HepG2 (cell line): Measurements from ENCODE around the gene SELENOH. TPM values are rescaled to one million over a fixed set of nuclear protein-coding genes. Genes with fewer than 3 reads are reported as not detected.
A peak's percentile ranks its signal among the peaks of the same experiment; 100 is the strongest.

ENCODE experiments used
- ATAC-seq: fragments of 200-7000 bp; cut with Tn5 transposase; 3 replicates; pipeline ENCODE4 v1.9.1; 2020; ENCODE audit warnings: mild to moderate bottlenecking, moderate library complexity
- BruUV-seq: library from RNA; stranded (reverse); fragments of 400-500 nt; replicated peaks from 2 replicates; lab custom pipeline; 2021; lab: Mats Ljungman, UMichigan
- CTCF ChIA-PET: fragments of 300-600 bp; formaldehyde crosslinking; extraction: SDS; loops from one replicate; lab custom pipeline; 2021; ENCODE audit warnings: low total read pairs, inconsistent platforms, low intra/inter-chr PET ratio; lab: Yijun Ruan, JAX
- POLR2A ChIA-PET: fragments of 350-600 bp; sonication (Branson Sonifier 250); formaldehyde crosslinking; loops from one replicate; lab custom pipeline; 2020; ENCODE audit warnings: antibody characterized with exemption, inconsistent platforms; lab: Yijun Ruan, JAX
- DNase-seq: peaks from one replicate; pipeline ENCODE4 v3.0.0-alpha.2; 2015; ENCODE audit warnings: low spot score
- FAIRE-seq: peaks from 3 replicates; lab custom pipeline; 2011; peaks lifted over from hg19 to GRCh38; lab: Jason Lieb, UNC
- H2AFZ ChIP-seq: one replicate; pipeline ENCODE4 v1.6.1; 2011; ENCODE audit warnings: low read length, inconsistent platforms
- H3K27ac ChIP-seq: fragments of 300-600 bp; 3 replicates; pipeline ENCODE4 v1.8.0; 2011; ENCODE audit warnings: mixed run types, mild to moderate bottlenecking, mixed read lengths, low read length, inconsistent platforms; ENCODE audit not compliant: insufficient read depth; ENCODE audit errors: extremely low read length
- H3K27me3 ChIP-seq, 2 experiments: fragments of 200-600 bp in 1 of 2; 2 replicates in 1 of 2; 3 replicates in 1 of 2; pipeline versions ENCODE4 v1.6.0 to v1.8.0; 2011; ENCODE audit warnings: low read length in 2 of 2, mild to moderate bottlenecking in 2 of 2, moderate library complexity in 2 of 2, inconsistent platforms in 1 of 2; ENCODE audit not compliant: insufficient read depth in 2 of 2, control insufficient read depth in 1 of 2
- H3K36me3 ChIP-seq, 2 experiments: fragments of 200-600 bp in 1 of 2; replicated peaks in 1 of 2; 2 replicates in 1 of 2; 3 replicates in 1 of 2; pipeline versions ENCODE4 v1.5.1 to v1.8.0; 2011; ENCODE audit warnings: low read length in 2 of 2, inconsistent platforms in 1 of 2; ENCODE audit not compliant: insufficient read depth in 2 of 2, control insufficient read depth in 1 of 2
- H3K4me1 ChIP-seq: 2 replicates; pipeline ENCODE4 v1.5.1; 2012; ENCODE audit warnings: low read length, inconsistent platforms; ENCODE audit not compliant: insufficient read depth
- H3K4me2 ChIP-seq: 2 replicates; pipeline ENCODE4 v1.6.0; 2011; ENCODE audit warnings: low read depth, low read length, inconsistent platforms
- H3K4me3 ChIP-seq, 3 experiments: fragments of 200-600 bp in 1 of 3; sonication (generic), shearing (Covaris generic) in 1 of 3; replicated peaks in 1 of 3; 2 replicates each; pipeline ENCODE4 v1.5.1; 2011 to 2016; ENCODE audit warnings: low read length in 3 of 3, inconsistent platforms in 2 of 3, low read depth in 2 of 3, mild to moderate bottlenecking in 2 of 3, control low read depth in 1 of 3, mixed read lengths in 1 of 3; ENCODE audit not compliant: insufficient read depth in 1 of 3
- H3K79me2 ChIP-seq: one replicate; pipeline ENCODE4 v1.6.1; 2011; ENCODE audit warnings: low read length, inconsistent platforms; ENCODE audit not compliant: insufficient read depth
- H3K9ac ChIP-seq: 2 replicates; pipeline ENCODE4 v1.6.0; 2011; ENCODE audit warnings: mild to moderate bottlenecking, low read depth, low read length, inconsistent platforms; ENCODE audit not compliant: insufficient read depth
- H3K9me3 ChIP-seq: 2 replicates; pipeline ENCODE4 v1.5.1; 2012; ENCODE audit warnings: mild to moderate bottlenecking, low read length
- H4K20me1 ChIP-seq: 2 replicates; pipeline ENCODE4 v1.6.0; 2011; ENCODE audit warnings: inconsistent platforms, mild to moderate bottlenecking, low read length, moderate library complexity; ENCODE audit not compliant: insufficient read depth
- HNRNPLL ChIP-seq: fragments of 200-400 bp; formaldehyde crosslinking; IDR thresholded peaks from 2 replicates; pipeline ENCODE4 v1.6.1; 2017; ENCODE audit warnings: mild to moderate bottlenecking, low read depth, low read length; ENCODE audit not compliant: poor library complexity, severe bottlenecking
- MTA1 ChIP-seq: sonication (generic); formaldehyde crosslinking; IDR thresholded peaks from 2 replicates; pipeline ENCODE4 v1.4.0; 2020; ENCODE audit warnings: missing genetic modification reagents, mild to moderate bottlenecking, borderline replicate concordance
- TRIM22 ChIP-seq: fragments of 450-650 bp; IDR thresholded peaks from 2 replicates; pipeline ENCODE4 v1.6.1; 2017
- ZNF407 ChIP-seq: sonication (generic); formaldehyde crosslinking; IDR thresholded peaks from one replicate; pipeline ENCODE4 v1.5.1; 2020; ENCODE audit warnings: mild to moderate bottlenecking, missing genetic modification reagents; ENCODE audit errors: not compliant biosample characterization
- ZNF652 ChIP-seq: IDR thresholded peaks from 2 replicates; pipeline ENCODE4 v1.6.1; 2016; ENCODE audit warnings: low read depth, borderline replicate concordance
- ZNF878 ChIP-seq: sonication (generic); formaldehyde crosslinking; IDR thresholded peaks from 2 replicates; pipeline ENCODE4 v1.8.1; 2023; ENCODE audit warnings: mild to moderate bottlenecking, missing genetic modification reagents, moderate library complexity
- WGBS: methylation state at CpG from one replicate; pipeline ENCODE4 v1.1.6; 2017; ENCODE audit warnings: low lambda C conversion rate; 5-methylcytosine and 5-hydroxymethylcytosine counted together
- in situ Hi-C: cut with HindIII; loops from 2 replicates; pipeline ENCODE4 v1.10.0; 2017; ENCODE audit warnings: low pct_unique_long_range_greater_than_20kb; ENCODE audit not compliant: extremely low pct_ligation_motif_present
- intact Hi-C: fragments of 100-400 bp; cut with micrococcal nuclease; formaldehyde crosslinking; loops from one replicate; pipeline ENCODE4 v1.10.0; 2022; ENCODE audit not compliant: unreplicated experiment
- polyA plus RNA-seq, 8 experiments: library from polyadenylated mRNA; depleted of rRNA in 3 of 8; stranded (reverse) in 7 of 8; unstranded in 1 of 8; fragments of >200 nt; fragmentation: Illumina TruSeq in 4 of 8; extraction: Trizol in 4 of 8; gene quantifications; 2 replicates each; pipeline versions ENCODE4 v1.2.1 to v1.2.3, GENCODE V29; 2011 to 2016; ENCODE audit warnings: low read depth in 4 of 8, missing spikeins in 1 of 8, mixed read lengths in 1 of 8; ENCODE audit not compliant: insufficient read depth in 1 of 8
- total RNA-seq, 5 experiments: library from RNA; depleted of rRNA; stranded (reverse); fragments of >200 nt; fragmentation: Illumina TruSeq; extraction: Trizol; gene quantifications; 2 replicates each; pipeline ENCODE4 v1.2.3, GENCODE V29; 2016; ENCODE audit warnings: low read depth in 1 of 5

SELENOH gene
- total and polyA plus RNA-seq, 2 of the 13 experiments (the other 11 are each of a cell fraction or from before 2014, with no cell fraction given) = 27.2 to 77.4 TPM

GRCh38 chr11:57764021-57764420, 22.7 kb downstream of the SELENOH start:
- peaks cover 73% of the 10 kb centered on the region for H3K79me2 ChIP-seq
- no peaks in the 10 kb centered on the region; a peak in 1 of 5 replicates for H3K27me3 ChIP-seq
- H3K4me1 ChIP-seq = peaks cover 48% of the 10 kb centered on the region
- in situ Hi-C loops = loop anchor here (5.0 kb wide), 1 partner anchor 38 kb away; no protein-coding TSS in a partner anchor
- H3K36me3 ChIP-seq = peaks cover 0 to 6% of the 10 kb centered on the region in 2 experiments; a peak in 2 of 5 replicates
- ChIA-PET POLR2A (interaction anchor here (0.9 to 10.3 kb wide), 6 partner anchors 13 to 57 kb away, joined by 3 to 215 read pairs (median 4); partner anchors contain the start of gene SELENOH), CTCF (interaction anchor here (1.6 kb wide), 1 partner anchor 36 kb away, joined by 7 read pairs; no protein-coding TSS in a partner anchor)
- no peaks in the 10 kb centered on the region for H3K9me3 ChIP-seq
- H3K9ac ChIP-seq = peak overlapping the region; percentile 100
- no peak overlapping the region for H2AFZ ChIP-seq
- H4K20me1 ChIP-seq = peaks cover 44% of the 10 kb centered on the region
- DNase-seq (no peak), FAIRE-seq (no peak), ATAC-seq (no peak)
- TF ChIP-seq TRIM22 = no peak
- H3K4me3 ChIP-seq = peak overlapping the region; percentile 80 to 97 (median 88)
- H3K27ac ChIP-seq = peak overlapping the region; percentile 99
- intact Hi-C loops = no loop called here
- 2% methylated on average over 4 of the region's 4 CpGs for WGBS
- BruUV-seq = no TSS peak
- H3K4me2 ChIP-seq = peak overlapping the region; percentile 87

GRCh38 chr11:57764566-57764965, 23.3 kb downstream of the SELENOH start:
- intact Hi-C loops = no loop called here
- H3K9me3 ChIP-seq = no peaks in the 10 kb centered on the region
- CTCF ChIA-PET = interaction anchor here (1.6 kb wide), 1 partner anchor 36 kb away, joined by 7 read pairs; no protein-coding TSS in a partner anchor
- in situ Hi-C loops = loop anchor here (5.0 kb wide), 1 partner anchor 38 kb away; no protein-coding TSS in a partner anchor
- DNase-seq (no peak), FAIRE-seq (no peak), ATAC-seq (peak; percentile 71)
- BruUV-seq = no TSS peak
- H3K27ac ChIP-seq = peak overlapping the region; percentile 99
- H2AFZ ChIP-seq = no peak overlapping the region
- H3K27me3 ChIP-seq = no peaks in the 10 kb centered on the region; a peak in 1 of 5 replicates
- H3K4me1 ChIP-seq = peaks cover 52% of the 10 kb centered on the region
- H4K20me1 ChIP-seq = peaks cover 48% of the 10 kb centered on the region
- WGBS = 0% methylated on average over 2 of the region's 2 CpGs
- peak overlapping the region; percentile 100 for H3K9ac ChIP-seq
- H3K4me2 ChIP-seq = peak overlapping the region; percentile 87
- peaks cover 79% of the 10 kb centered on the region for H3K79me2 ChIP-seq
- peaks cover 0 to 6% of the 10 kb centered on the region in 2 experiments; a peak in 3 of 5 replicates for H3K36me3 ChIP-seq
- POLR2A ChIA-PET = interaction anchor here (0.9 to 10.3 kb wide), 6 partner anchors 12 to 57 kb away, joined by 3 to 215 read pairs (median 4); partner anchors contain the start of gene SELENOH
- H3K4me3 ChIP-seq = peak overlapping the region; percentile 80 to 97 (median 88); a peak in 5 of 6 replicates
- TF ChIP-seq ZNF407 (CRISPR knock-in tag) (no peak), ZNF878 (no peak), ZNF652 (CRISPR knock-in tag) (peak; percentile 86), HNRNPLL (no peak), MTA1 (no peak)
